ENCODE results near the gene LRIF1.
"Not testable (repeated sequence)": the region's sequence is repeated elsewhere in the genome, so short reads cannot be mapped to it uniquely, and the experiment has no call there.

GRCh38 chr1:110999607-111000006 lies 35.9 kb upstream of the LRIF1 start:
- not testable (repeated sequence) for TF ChIP-seq CTCF (IDR thresholded peaks at IDR 0.05; ENCODE audit: insufficient read depth, low read length, poor library complexity, severe bottlenecking); EZH2phosphoT487 (conservative IDR thresholded peaks at IDR 0.05; ENCODE audit: low read length)
